Activated CD8-positive, alpha-beta T cell treated with anti-CD3 and anti-CD28 coated beads, Interleukin-2, amount 10 ng/mL, durations not matched to agents 7 days and 5 days (primary cell): ENCODE data around the gene GPR150. TPM values are rescaled to one million over a fixed set of nuclear protein-coding genes. Genes with fewer than 3 reads are reported as not detected.
"Not testable (repeated sequence)": the region's sequence is repeated elsewhere in the genome, so short reads cannot be mapped to it uniquely, and the experiment has no call there.

Experiments
- ATAC-seq: fragments of 150-1000 bp; cut with Tn5 transposase; one replicate; pipeline ENCODE4 v1.10.0; 2021; ENCODE audit warnings: moderate library complexity
- CTCF ChIA-PET: fragments of 350-600 bp; sonication (Branson Sonifier 250); formaldehyde crosslinking; loops from one replicate; lab custom pipeline; 2021; ENCODE audit warnings: antibody characterized with exemption; lab: Charles Lee
- POLR2A ChIA-PET: fragments of 350-600 bp; sonication (Branson Sonifier 250); formaldehyde crosslinking; loops from one replicate; lab custom pipeline; 2021; ENCODE audit warnings: antibody characterized with exemption; lab: Charles Lee
- DNase-seq: peaks from one replicate; pipeline ENCODE4 v3.0.0-alpha.2; 2020
- H3K27ac Mint-ChIP-seq: one replicate; pipeline ENCODE4 v1.8.0; 2021; ENCODE audit warnings: mild to moderate bottlenecking, mixed read lengths
- H3K27me3 Mint-ChIP-seq: one replicate; pipeline ENCODE4 v1.8.0; 2021; ENCODE audit warnings: low read depth, mixed read lengths
- H3K36me3 Mint-ChIP-seq: one replicate; pipeline ENCODE4 v1.8.0; 2021; ENCODE audit warnings: low read depth, mixed read lengths
- H3K4me1 Mint-ChIP-seq: one replicate; pipeline ENCODE4 v1.8.0; 2021; ENCODE audit warnings: low read depth, mixed read lengths
- H3K4me3 Mint-ChIP-seq: one replicate; pipeline ENCODE4 v1.8.0; 2021; ENCODE audit warnings: mild to moderate bottlenecking, mixed read lengths
- H3K9me3 Mint-ChIP-seq: one replicate; pipeline ENCODE4 v1.8.0; 2022; ENCODE audit warnings: mixed read lengths; ENCODE audit not compliant: insufficient read depth
- total RNA-seq, 2 experiments: library from RNA; stranded (reverse); gene quantifications; one replicate each; pipeline ENCODE4 v1.2.3, GENCODE V29; 2021

Gene GPR150
- total RNA-seq, 2 experiments from 2014 or later = 0.74 to 0.83 TPM

GRCh38 chr5:95641741-95642220 is 21.9 kb downstream of the GPR150 start:
- Mint-ChIP-seq H3K4me1 (peaks cover 30% of the 10 kb centered on the region), H3K27ac (no peak overlapping the region), H3K9me3 (no peaks in the 10 kb centered on the region), H3K27me3 (peaks cover 5% of the 10 kb centered on the region), H3K36me3 (no peaks in the 10 kb centered on the region), H3K4me3 (no peak overlapping the region)
- no peak for ATAC-seq
- DNase-seq = no peak
- CTCF ChIA-PET = interaction anchor here (1.0 to 6.7 kb wide), 7 partner anchors 10 to 206 kb away, joined by 3 to 67 read pairs (median 3); no protein-coding TSS in a partner anchor
- POLR2A ChIA-PET = no interaction called here

- peaks cover 5% of the 10 kb centered on the region for H3K27me3 Mint-ChIP-seq
- POLR2A ChIA-PET = no interaction called here
These were observed 23.3 kb downstream of the GPR150 start for GRCh38 chr5:95643152-95643551.

GRCh38 chr5:95644351-95645042 is 24.6 kb downstream of the GPR150 start:
- ChIA-PET CTCF (interaction anchor here (0.8 to 6.7 kb wide), 18 partner anchors 9 to 287 kb away, joined by 3 to 67 read pairs (median 5); partner anchors contain the start of gene GLRX), POLR2A (interaction anchor here (1.4 kb wide), 1 partner anchor 177 kb away, joined by 3 read pairs; no protein-coding TSS in a partner anchor)
- peak overlapping the region; percentile 17 for H3K4me3 Mint-ChIP-seq
- no peaks in the 10 kb centered on the region for H3K36me3 Mint-ChIP-seq
- peaks cover 36% of the 10 kb centered on the region for H3K4me1 Mint-ChIP-seq
- H3K9me3 Mint-ChIP-seq = no peaks in the 10 kb centered on the region
- ATAC-seq (peak; percentile 26), DNase-seq (peak; percentile 73)
- peak overlapping the region; percentile 64 for H3K27ac Mint-ChIP-seq
- H3K27me3 Mint-ChIP-seq = no peaks in the 10 kb centered on the region

More at GRCh38 chr5:95643152-95643551, 23.3 kb downstream of the GPR150 start:
- H3K27ac Mint-ChIP-seq = no peak overlapping the region
- H3K4me3 Mint-ChIP-seq = no peak overlapping the region
- no peaks in the 10 kb centered on the region for H3K9me3 Mint-ChIP-seq
- DNase-seq = no peak
- H3K4me1 Mint-ChIP-seq = peaks cover 38% of the 10 kb centered on the region
- H3K36me3 Mint-ChIP-seq = no peaks in the 10 kb centered on the region
- CTCF ChIA-PET = interaction anchor here (1.1 to 6.7 kb wide), 8 partner anchors 12 to 203 kb away, joined by 4 to 67 read pairs (median 11); partner anchors contain the start of gene GLRX
- no peak for ATAC-seq

GRCh38 chr5:95646226-95646568 is 26.3 kb downstream of the GPR150 start:
- H3K4me1 Mint-ChIP-seq = peaks cover 36% of the 10 kb centered on the region
- not testable (repeated sequence) for ATAC-seq, H3K27me3 Mint-ChIP-seq

GRCh38 chr5:95646569-95647431 is 26.9 kb downstream of the GPR150 start, which contains the start of gene RFESD:
RFESD (plus strand) TSS chr5:95646777; CDS start chr5:95652272, 5,495 bp downstream.
- peaks cover 36% of the 10 kb centered on the region for H3K4me1 Mint-ChIP-seq
- ChIA-PET POLR2A (interaction anchor here (0.5 to 1.5 kb wide), 6 partner anchors 15 to 1016 kb away, joined by 3 to 7 read pairs (median 3); no protein-coding TSS in a partner anchor), CTCF (interaction anchor here (0.7 to 6.7 kb wide), 21 partner anchors 9 to 223 kb away, joined by 3 to 67 read pairs (median 5); no protein-coding TSS in a partner anchor)
- peak within 1 kb of the TSS; percentile 88 for H3K27ac Mint-ChIP-seq
- H3K36me3 Mint-ChIP-seq = no peaks in the 10 kb centered on the region
- H3K27me3 Mint-ChIP-seq = no peaks in the 10 kb centered on the region
- peak; percentile 97 for ATAC-seq
- DNase-seq = peak; percentile 97
- peak within 1 kb of the TSS; percentile 78 for H3K4me3 Mint-ChIP-seq
- H3K9me3 Mint-ChIP-seq = no peaks in the 10 kb centered on the region

More at GRCh38 chr5:95646226-95646568, 26.3 kb downstream of the GPR150 start:
- not testable (repeated sequence) for H3K9me3 Mint-ChIP-seq, DNase-seq, H3K36me3 Mint-ChIP-seq
- CTCF ChIA-PET = interaction anchor here (0.9 to 6.7 kb wide), 18 partner anchors 9 to 223 kb away, joined by 3 to 67 read pairs (median 5); no protein-coding TSS in a partner anchor
- POLR2A ChIA-PET = interaction anchor here (0.6 to 1.5 kb wide), 4 partner anchors 24 to 1017 kb away, joined by 3 to 7 read pairs (median 3); no protein-coding TSS in a partner anchor
- H3K4me3 Mint-ChIP-seq = peak overlapping the region; percentile 78
- peak overlapping the region; percentile 88 for H3K27ac Mint-ChIP-seq

GRCh38 chr5:95647886-95648860 is 28.3 kb downstream of the GPR150 start:
- no peaks in the 10 kb centered on the region for H3K27me3 Mint-ChIP-seq
- no peak overlapping the region for H3K27ac Mint-ChIP-seq
- H3K9me3 Mint-ChIP-seq = no peaks in the 10 kb centered on the region
- no peaks in the 10 kb centered on the region for H3K36me3 Mint-ChIP-seq
- H3K4me1 Mint-ChIP-seq = peaks cover 36% of the 10 kb centered on the region
- ATAC-seq = no peak
- ChIA-PET CTCF (interaction anchor here (1.7 to 2.4 kb wide), 4 partner anchors 7 to 221 kb away, joined by 5 to 20 read pairs (median 6); no protein-coding TSS in a partner anchor), POLR2A (interaction anchor here (1.4 kb wide), 1 partner anchor 16 kb away, joined by 4 read pairs; no protein-coding TSS in a partner anchor)
- DNase-seq = no peak
- H3K4me3 Mint-ChIP-seq = peak overlapping the region; percentile 19

- CTCF ChIA-PET = no interaction called here
- no peak overlapping the region for H3K4me3 Mint-ChIP-seq
- no peaks in the 10 kb centered on the region for H3K27me3 Mint-ChIP-seq
- no peak for ATAC-seq
- no peak for DNase-seq
- H3K36me3 Mint-ChIP-seq = no peaks in the 10 kb centered on the region
- no peaks in the 10 kb centered on the region for H3K9me3 Mint-ChIP-seq
- POLR2A ChIA-PET = no interaction called here
- H3K27ac Mint-ChIP-seq = no peak overlapping the region
- peaks cover 31% of the 10 kb centered on the region for H3K4me1 Mint-ChIP-seq
These were observed 29.4 kb downstream of the GPR150 start for GRCh38 chr5:95649274-95649673.

- no peak overlapping the region for H3K27ac Mint-ChIP-seq
- ATAC-seq = no peak
These were observed 30.1 kb downstream of the GPR150 start for GRCh38 chr5:95649842-95650620.

GRCh38 chr5:95652849-95653248 is 33.0 kb downstream of the GPR150 start:
- Mint-ChIP-seq H3K27ac (no peak overlapping the region), H3K9me3 (no peaks in the 10 kb centered on the region), H3K27me3 (no peaks in the 10 kb centered on the region), H3K4me1 (peaks cover 4% of the 10 kb centered on the region), H3K36me3 (no peaks in the 10 kb centered on the region), H3K4me3 (no peak overlapping the region)
- CTCF ChIA-PET = interaction anchor here (1.1 to 2.2 kb wide), 2 partner anchors 11 to 194 kb away, joined by 3 to 13 read pairs; no protein-coding TSS in a partner anchor
- DNase-seq (no peak), ATAC-seq (no peak)
- POLR2A ChIA-PET = no interaction called here

More at GRCh38 chr5:95649842-95650620, 30.1 kb downstream of the GPR150 start:
- Mint-ChIP-seq H3K9me3 (no peaks in the 10 kb centered on the region), H3K4me1 (peaks cover 24% of the 10 kb centered on the region), H3K27me3 (no peaks in the 10 kb centered on the region), H3K36me3 (no peaks in the 10 kb centered on the region), H3K4me3 (no peak overlapping the region)
- CTCF ChIA-PET = no interaction called here
- DNase-seq = no peak
- POLR2A ChIA-PET = no interaction called here

GRCh38 chr5:95654196-95654595 is 34.3 kb downstream of the GPR150 start:
- DNase-seq = no peak
- Mint-ChIP-seq H3K4me3 (no peak overlapping the region), H3K27ac (no peak overlapping the region)

More at GRCh38 chr5:95654196-95654595, 34.3 kb downstream of the GPR150 start:
- ChIA-PET CTCF (interaction anchor here (2.2 kb wide), 2 partner anchors 10 kb away, joined by 8 to 13 read pairs; no protein-coding TSS in a partner anchor), POLR2A (no interaction called here)
- H3K27me3 Mint-ChIP-seq = no peaks in the 10 kb centered on the region
- H3K36me3 Mint-ChIP-seq = no peaks in the 10 kb centered on the region
- H3K4me1 Mint-ChIP-seq = no peaks in the 10 kb centered on the region
- ATAC-seq = no peak
- no peaks in the 10 kb centered on the region for H3K9me3 Mint-ChIP-seq
